ENCODE results near the gene SKI. TPM values are rescaled to one million over a fixed set of nuclear protein-coding genes. Genes with fewer than 3 reads are reported as not detected.

SKI gene
- total and polyA plus RNA-seq, 2 of the 8 experiments (the other 6 are each of a cell fraction or from before 2014, with no cell fraction given), result 8.3 to 87.6 TPM

- Histone ChIP-seq H2BK5ac (ENCODE audit: low read depth, low read length) (peak overlapping the region; percentile 66; the same call in 1 of the 2 replicates), H3K36me3 (ENCODE audit: control insufficient read depth in 2 of 4, insufficient read depth in 4 of 4, low read length in 3 of 4) (no peaks in the 10 kb centered on the region), H3K4ac (replicated peaks; ENCODE audit: insufficient read length, low read depth, low read length) (peak overlapping the region; percentile 90), H3K27ac (ENCODE audit: low read depth, low read length) (no peak overlapping the region), H3K79me1 (ENCODE audit: low read depth, low read length) (no peaks in the 10 kb centered on the region; the same call in 1 of the 2 replicates), H3K14ac (ENCODE audit: insufficient read length) (no peak overlapping the region), H3K4me2 (ENCODE audit: insufficient read depth in 1 of 2, low read depth in 2 of 2, low read length in 2 of 2) (0 out of 4 replicates have a peak overlapping the region, but pooled peaks of 1 of the 2 experiments have one; percentile 41), H3K9ac (replicated peaks in 1 of 4; ENCODE audit: extremely low read depth in 1 of 4, low read depth in 3 of 4, low read length in 3 of 4) (no peak overlapping the region), H2BK12ac (ENCODE audit: low read depth, low read length) (peak overlapping the region; percentile 90; the same call in 1 of the 2 replicates), H3K23ac (ENCODE audit: insufficient read length) (no peak overlapping the region), H4K5ac (ENCODE audit: insufficient read length, low read depth, low read length) (no peak overlapping the region), H3K9me3 (ENCODE audit: insufficient read depth in 2 of 2, low read depth in 1 of 2, low read length in 1 of 2) (no peaks in the 10 kb centered on the region), H2AFZ (ENCODE audit: low read length) (no peak overlapping the region), H3K23me2 (ENCODE audit: low read depth, low read length) (no peaks in the 10 kb centered on the region; the same call in 1 of the 2 replicates), H4K91ac (replicated peaks; ENCODE audit: insufficient read length, low read length) (peak overlapping the region; percentile 61), H2BK20ac (ENCODE audit: low read length) (no peak overlapping the region), H3K79me2 (ENCODE audit: control insufficient read depth in 1 of 2, insufficient read depth in 2 of 2, low read length in 2 of 2) (0 out of 4 replicates have a peak, but pooled peaks cover 0 to 2% of the 10 kb centered on the region in 2 experiments), H3K27me3 (replicated peaks in 1 of 4; ENCODE audit: control insufficient read depth in 3 of 4, extremely low read depth in 1 of 4, insufficient read depth in 3 of 4, low read length in 3 of 4) (no peaks in the 10 kb centered on the region), H2BK120ac (replicated peaks; ENCODE audit: low read depth, low read length) (no peak overlapping the region), H4K8ac (ENCODE audit: extremely low read depth, insufficient read depth, low read length) (peak overlapping the region; percentile 82), H4K20me1 (replicated peaks in 1 of 2; ENCODE audit: control insufficient read depth in 1 of 2, insufficient read depth in 2 of 2, low read length in 2 of 2) (no peaks in the 10 kb centered on the region), H3K4me3 (ENCODE audit: extremely low read depth in 1 of 4, insufficient read depth in 2 of 4, low read depth in 3 of 4, low read length in 4 of 4) (no peak overlapping the region), H2AK5ac (ENCODE audit: low read depth, low read length) (no peak overlapping the region), H3K56ac (replicated peaks; ENCODE audit: insufficient read length, low read depth, low read length) (no peak overlapping the region), H2BK15ac (ENCODE audit: low read length) (peak overlapping the region; percentile 95; the same call in 1 of the 2 replicates), H3K4me1 (replicated peaks in 1 of 4; ENCODE audit: control insufficient read depth in 3 of 4, insufficient read depth in 4 of 4, low read length in 3 of 4) (peaks cover 0 to 10% (median 3%) of the 10 kb centered on the region in 4 experiments; a peak in 5 of 7 replicates), H3K18ac (ENCODE audit: extremely low read depth, low read length) (no peak overlapping the region)
- ChIA-PET CTCF (ENCODE audit: partially characterized antibody) (interaction anchor here (0.8 to 14.1 kb wide), 8 partner anchors 22 to 184 kb away, joined by 3 to 154 read pairs (median 4); no protein-coding TSS in a partner anchor), POLR2A (ENCODE audit: partially characterized antibody) (interaction anchor here (0.9 to 1.2 kb wide), 2 partner anchors 9 to 13 kb away, joined by 3 to 4 read pairs; no protein-coding TSS in a partner anchor)
- TF ChIP-seq ASH2L (IDR thresholded peaks at IDR 0.05; ENCODE audit: low read length) (no peak), YY1 (IDR thresholded peaks at IDR 0.05; ENCODE audit: low read depth, low read length) (no peak), POLR2AphosphoS5 (IDR thresholded peaks at IDR 0.05; ENCODE audit: low read depth, low read length) (no peak), SIN3A (conservative IDR thresholded peaks at IDR 0.05 in 1 of 2, IDR thresholded peaks at IDR 0.05 in 1 of 2; ENCODE audit: low read depth in 1 of 2, low read length in 2 of 2) (no peak), CTCF (IDR thresholded peaks at IDR 0.05; ENCODE audit: control extremely low read depth in 1 of 3, insufficient read depth in 1 of 3, low read depth in 1 of 3, low read length in 3 of 3) (no peak)
- FAIRE-seq (no peak), DNase-seq (ENCODE audit: low read depth in 1 of 2, low spot score in 2 of 2) (no peak)
- 86% methylated on average over 11 of the region's 11 CpGs; no CpG with 5 or more reads in 1 of the 2 experiments for WGBS, 2 experiments (ENCODE audit: extremely low coverage in 1 of 2, insufficient coverage in 1 of 2, insufficient read length in 1 of 2, insufficient replicate concordance in 2 of 2, low coverage in 1 of 2, low lambda C conversion rate in 2 of 2, missing lambda C conversion rate in 1 of 2)
These were observed 29.5 kb upstream of the SKI start for GRCh38 chr1:2198571-2198970.

Data from H1 (cell line).